GM23248 (cell line): ENCODE results near the gene IGSF21.

ENCODE experiments used
- EZH2 ChIP-seq: fragments of 200-600 bp; sonication (generic); IDR thresholded peaks from 2 replicates; pipeline ENCODE4 v1.6.1; 2018; ENCODE audit warnings: antibody characterized with exemption, mild to moderate bottlenecking; ENCODE audit not compliant: insufficient read depth, poor library complexity, severe bottlenecking
- EZH2phosphoT487 ChIP-seq: fragments of 200-600 bp; sonication (generic); IDR thresholded peaks from 2 replicates; pipeline ENCODE4 v1.6.1; 2018; ENCODE audit warnings: antibody characterized with exemption, moderate library complexity, mild to moderate bottlenecking, low read depth; ENCODE audit not compliant: insufficient read depth

- TF ChIP-seq EZH2 (no peak), EZH2phosphoT487 (no peak)
These were observed 245.9 kb downstream of the IGSF21 start for GRCh38 chr1:18353528-18353927.
